GM12878 (cell line): Measurements from ENCODE around the gene HAUS1. TPM values are rescaled to one million over a fixed set of nuclear protein-coding genes. Genes with fewer than 3 reads are reported as not detected.

Experiments used
- ATAC-seq: fragments of 200-7000 bp; cut with Tn5 transposase; 3 replicates; pipeline ENCODE4 v1.9.1; 2020; ENCODE audit warnings: mild to moderate bottlenecking, moderate library complexity
- BruUV-seq: library from RNA; stranded (reverse); fragments of 400-500 nt; replicated peaks from 2 replicates; lab custom pipeline; 2021; lab: Mats Ljungman, UMichigan
- CTCF ChIA-PET: fragments of 300-600 bp; sonication (Branson Sonifier 250); formaldehyde crosslinking; extraction: SDS; loops from one replicate; lab custom pipeline; 2021; ENCODE audit warnings: inconsistent platforms; lab: Yijun Ruan, JAX
- POLR2A ChIA-PET: fragments of 350-600 bp; formaldehyde crosslinking; extraction: SDS; loops from one replicate; lab custom pipeline; 2021; ENCODE audit warnings: inconsistent platforms; lab: Charles Lee
- RAD21 ChIA-PET: fragments of 300-600 bp; sonication (Branson Sonifier 250); formaldehyde crosslinking; loops from one replicate; lab custom pipeline; 2023; ENCODE audit warnings: antibody characterized with exemption; ENCODE audit not compliant: unreplicated experiment; lab: Charles Lee
- SMC1A ChIA-PET: fragments of 300-600 bp; sonication (Branson Sonifier 250); formaldehyde crosslinking; loops from one replicate; lab custom pipeline; 2023; ENCODE audit not compliant: unreplicated experiment, uncharacterized antibody; lab: Charles Lee
- DNase-seq: peaks from one replicate; pipeline ENCODE4 v3.0.0-alpha.2; 2011; ENCODE audit warnings: low read depth, low spot score
- FAIRE-seq: peaks from 3 replicates; lab custom pipeline; 2011; peaks lifted over from hg19 to GRCh38; lab: Jason Lieb, UNC
- H2AFZ ChIP-seq: 2 replicates; pipeline ENCODE4 v1.6.0; 2011; ENCODE audit warnings: low read depth, low read length, control low read depth; ENCODE audit not compliant: control insufficient read depth
- H3K27ac ChIP-seq: 2 replicates; pipeline ENCODE4 v1.5.1; 2011; ENCODE audit warnings: control low read depth; ENCODE audit not compliant: control insufficient read depth, insufficient read depth
- H3K27me3 ChIP-seq, 2 experiments: replicated peaks in 1 of 2; 2 replicates each; pipeline versions ENCODE4 v1.6.0 to v1.6.1; 2011; ENCODE audit warnings: low read length in 1 of 2; ENCODE audit not compliant: control insufficient read depth in 2 of 2, insufficient read depth in 2 of 2
- H3K36me3 ChIP-seq, 2 experiments: 2 replicates each; pipeline ENCODE4 v1.5.1; 2011; ENCODE audit warnings: low read length in 1 of 2; ENCODE audit not compliant: control insufficient read depth in 2 of 2, insufficient read depth in 2 of 2
- H3K4me1 ChIP-seq: 2 replicates; pipeline ENCODE4 v1.6.1; 2011; ENCODE audit warnings: mild to moderate bottlenecking, low read length, moderate library complexity, mixed read lengths; ENCODE audit not compliant: control insufficient read depth, insufficient read depth
- H3K4me2 ChIP-seq: 2 replicates; pipeline ENCODE4 v1.6.0; 2011; ENCODE audit warnings: control low read depth; ENCODE audit not compliant: control insufficient read depth, insufficient read depth
- H3K4me3 ChIP-seq: fragments of 200-600 bp; sonication (generic); 2 replicates; pipeline ENCODE4 v1.5.1; 2016
- H3K79me2 ChIP-seq: 2 replicates; pipeline ENCODE4 v1.6.0; 2011; ENCODE audit warnings: low read length; ENCODE audit not compliant: control insufficient read depth, insufficient read depth
- H3K9ac ChIP-seq: 2 replicates; pipeline ENCODE4 v1.8.0; 2011; ENCODE audit warnings: low read length, control low read depth, mixed read lengths; ENCODE audit not compliant: control insufficient read depth, insufficient read depth
- H3K9me3 ChIP-seq: replicated peaks from 3 replicates; pipeline ENCODE4 v1.5.1; 2011; ENCODE audit warnings: mild to moderate bottlenecking, low read length; ENCODE audit not compliant: control insufficient read depth, insufficient read depth
- H4K20me1 ChIP-seq: 2 replicates; pipeline ENCODE4 v1.6.0; 2011; ENCODE audit not compliant: control insufficient read depth, insufficient read depth
- CBX3 ChIP-seq: fragments of 200-600 bp; sonication (generic); IDR thresholded peaks from 2 replicates; pipeline ENCODE4 v1.6.1; 2016; ENCODE audit warnings: low read depth, borderline replicate concordance
- CHD4 ChIP-seq: fragments of 200-600 bp; sonication (generic); IDR thresholded peaks from 2 replicates; pipeline ENCODE4 v1.6.1; 2016; ENCODE audit warnings: mild to moderate bottlenecking
- EED ChIP-seq: sonication (generic); IDR thresholded peaks from 2 replicates; pipeline ENCODE4 v1.6.1; 2016; ENCODE audit warnings: antibody characterized with exemption, low read depth
- FOXM1 ChIP-seq: IDR thresholded peaks from 2 replicates; pipeline ENCODE4 v1.6.1; 2012; ENCODE audit warnings: low read depth, mild to moderate bottlenecking, inconsistent platforms, low read length, moderate library complexity
- JUND ChIP-seq: IDR thresholded peaks from 2 replicates; pipeline ENCODE4 v1.6.1; 2012; ENCODE audit warnings: low read depth, mild to moderate bottlenecking, low read length, improper control_type of control experiment, moderate library complexity
- MTA2 ChIP-seq: fragments of 450-650 bp; IDR thresholded peaks from 2 replicates; pipeline ENCODE4 v1.6.1; 2016; ENCODE audit warnings: low read depth, mild to moderate bottlenecking, moderate library complexity
- NRF1 ChIP-seq: conservative IDR thresholded peaks from 2 replicates; pipeline ENCODE4 v1.6.1; 2011; ENCODE audit warnings: mild to moderate bottlenecking, low read depth, low read length, improper control_type of control experiment
- POLR2A ChIP-seq: IDR thresholded peaks from 2 replicates; pipeline ENCODE4 v1.6.1; 2011; ENCODE audit warnings: low read depth, mild to moderate bottlenecking, low read length
- POU2F2 ChIP-seq: IDR thresholded peaks from 3 replicates; pipeline ENCODE4 v1.6.1; 2011; ENCODE audit warnings: low read depth, mild to moderate bottlenecking, low read length, borderline replicate concordance
- RAD51 ChIP-seq: fragments of 450-650 bp; IDR thresholded peaks from 2 replicates; pipeline ENCODE4 v1.6.1; 2016; ENCODE audit warnings: moderate library complexity, mild to moderate bottlenecking, inconsistent platforms
- RBBP5 ChIP-seq: fragments of 200-600 bp; sonication (generic); conservative IDR thresholded peaks from 2 replicates; pipeline ENCODE4 v1.6.1; 2016
- RFX5 ChIP-seq: IDR thresholded peaks from 2 replicates; pipeline ENCODE4 v1.6.1; 2011; ENCODE audit warnings: low read depth, low read length, improper control_type of control experiment
- SIX5 ChIP-seq: IDR thresholded peaks from 2 replicates; pipeline ENCODE4 v1.6.1; 2011; ENCODE audit warnings: mild to moderate bottlenecking, low read depth, low read length, moderate library complexity; ENCODE audit not compliant: severe bottlenecking
- TCF12 ChIP-seq: IDR thresholded peaks from 2 replicates; pipeline ENCODE4 v1.6.1; 2011; ENCODE audit warnings: low read depth, mild to moderate bottlenecking, low read length
- WGBS: methylation state at CpG from one replicate; pipeline ENCODE4 v1.1.6; 2016; ENCODE audit warnings: low lambda C conversion rate; ENCODE audit not compliant: insufficient replicate concordance, insufficient coverage; ENCODE audit errors: missing lambda C conversion rate; 5-methylcytosine and 5-hydroxymethylcytosine counted together
- in situ Hi-C: fragments of 300-500 bp; cut with MboI; formaldehyde crosslinking; loops from 9 replicates; pipeline ENCODE4 v1.14.3; 2018; ENCODE audit warnings: mixed read lengths
- intact Hi-C: fragments of 100-400 bp; cut with micrococcal nuclease; formaldehyde crosslinking; loops from one replicate; pipeline ENCODE4 v1.14.2; 2022; ENCODE audit not compliant: unreplicated experiment
- polyA plus RNA-seq, 11 experiments: library from polyadenylated mRNA; depleted of rRNA in 4 of 11; unstranded in 6 of 11; stranded (reverse) in 5 of 11; fragments of >200 nt; fragmentation: Nextera tagmentation in 4 of 11; fragmentation: Illumina TruSeq in 1 of 11; extraction: Ambion mirVana in 4 of 11; extraction: Trizol in 1 of 11; gene quantifications; 1 replicate in 1 of 11; 2 replicates in 10 of 11; pipeline versions ENCODE4 v1.2.1 to v1.2.3, GENCODE V29; 2011 to 2016; ENCODE audit warnings: inconsistent platforms in 2 of 11, missing spikeins in 2 of 11, low read depth in 1 of 11
- total RNA-seq, 4 experiments: library from RNA; depleted of rRNA in 3 of 4; stranded (reverse); fragments of >200 nt in 3 of 4; fragmentation: Illumina TruSeq in 1 of 4; extraction: Trizol in 1 of 4; gene quantifications; 2 replicates each; pipeline versions ENCODE4 v1.2.1 to v1.2.3, GENCODE V29; 2013 to 2021
- TF ChIP-seq, protein P1 (sequence below): fragments of 450-650 bp; IDR thresholded peaks from 2 replicates; pipeline ENCODE4 v1.6.1; 2014; ENCODE audit warnings: mild to moderate bottlenecking
- TF ChIP-seq, protein P2 (sequence below): fragments of 450-650 bp; IDR thresholded peaks from 2 replicates; pipeline ENCODE4 v1.6.1; 2017; ENCODE audit warnings: mild to moderate bottlenecking, moderate library complexity
- TF ChIP-seq, protein P3 (sequence below): fragments of 450-650 bp; formaldehyde crosslinking; IDR thresholded peaks from 2 replicates; pipeline ENCODE4 v1.4.0; 2020; ENCODE audit warnings: mild to moderate bottlenecking, moderate library complexity

The HAUS1 gene
- total and polyA plus RNA-seq, 10 of the 15 experiments (the other 5 are each of a cell fraction or from before 2014, with no cell fraction given) = 41.2 to 182 (median 91.9) TPM

DNA sequence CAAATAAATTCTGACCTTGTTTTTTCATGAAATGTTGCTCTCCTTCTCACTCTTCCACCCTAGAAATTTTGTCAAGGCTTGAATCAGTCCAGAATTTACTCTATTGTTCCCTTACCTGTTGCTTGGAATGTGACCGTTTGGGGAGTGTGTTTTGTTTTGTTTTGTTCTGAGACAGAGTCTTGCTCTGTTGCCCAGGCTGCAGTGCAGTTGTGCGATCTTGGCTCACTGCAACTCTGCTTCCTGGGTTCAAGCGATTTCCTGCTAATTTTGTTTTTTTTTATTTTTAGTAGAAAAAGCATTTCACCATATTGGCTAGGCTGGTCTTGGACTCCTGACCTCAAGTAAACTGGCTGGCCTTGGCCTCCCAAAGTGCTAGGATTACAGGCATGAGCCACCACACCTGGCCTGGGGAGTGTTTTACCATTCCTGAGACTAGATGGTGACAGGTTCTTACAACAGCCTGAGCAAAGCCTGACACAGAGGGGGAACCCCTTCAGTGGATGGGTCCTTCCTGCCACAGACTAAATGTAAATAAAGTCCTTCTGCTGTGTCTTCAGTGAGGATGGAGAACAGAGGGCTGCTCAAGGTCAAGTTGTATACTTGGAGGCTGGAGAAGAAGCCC, 52.0 kb downstream of the HAUS1 start:
- intact Hi-C loops (no loop called here), in situ Hi-C loops (no loop called here)
- SMC1A ChIA-PET = no interaction called here
- FAIRE-seq (peak; percentile 23), DNase-seq (no peak), ATAC-seq (no peak)
- no peaks in the 10 kb centered on the region for H3K27me3 ChIP-seq
- RAD21 ChIA-PET = interaction anchor here (0.5 kb wide), 1 partner anchor 52 kb away, joined by 3 read pairs; no protein-coding TSS in a partner anchor
- 30% methylated on average over 3 of the region's 3 CpGs for WGBS
- BruUV-seq = no TSS peak
- H3K9me3 ChIP-seq = no peaks in the 10 kb centered on the region
- H3K9ac ChIP-seq = no peak overlapping the region
- no peaks in the 10 kb centered on the region for H3K79me2 ChIP-seq
- H2AFZ ChIP-seq = no peak overlapping the region
- H4K20me1 ChIP-seq = no peaks in the 10 kb centered on the region
- H3K4me3 ChIP-seq = no peak overlapping the region
- no peak overlapping the region for H3K27ac ChIP-seq
- TF ChIP-seq, protein P1, sequence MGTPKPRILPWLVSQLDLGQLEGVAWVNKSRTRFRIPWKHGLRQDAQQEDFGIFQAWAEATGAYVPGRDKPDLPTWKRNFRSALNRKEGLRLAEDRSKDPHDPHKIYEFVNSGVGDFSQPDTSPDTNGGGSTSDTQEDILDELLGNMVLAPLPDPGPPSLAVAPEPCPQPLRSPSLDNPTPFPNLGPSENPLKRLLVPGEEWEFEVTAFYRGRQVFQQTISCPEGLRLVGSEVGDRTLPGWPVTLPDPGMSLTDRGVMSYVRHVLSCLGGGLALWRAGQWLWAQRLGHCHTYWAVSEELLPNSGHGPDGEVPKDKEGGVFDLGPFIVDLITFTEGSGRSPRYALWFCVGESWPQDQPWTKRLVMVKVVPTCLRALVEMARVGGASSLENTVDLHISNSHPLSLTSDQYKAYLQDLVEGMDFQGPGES = no peak
- TF ChIP-seq TCF12 (no peak), EED (no peak), RAD51 (no peak), SIX5 (no peak), NRF1 (no peak), JUND (no peak), CHD4 (no peak), FOXM1 (no peak), RFX5 (no peak), POU2F2 (no peak), RBBP5 (no peak), CBX3 (no peak), MTA2 (no peak), POLR2A (no peak)
- TF ChIP-seq, protein P2, sequence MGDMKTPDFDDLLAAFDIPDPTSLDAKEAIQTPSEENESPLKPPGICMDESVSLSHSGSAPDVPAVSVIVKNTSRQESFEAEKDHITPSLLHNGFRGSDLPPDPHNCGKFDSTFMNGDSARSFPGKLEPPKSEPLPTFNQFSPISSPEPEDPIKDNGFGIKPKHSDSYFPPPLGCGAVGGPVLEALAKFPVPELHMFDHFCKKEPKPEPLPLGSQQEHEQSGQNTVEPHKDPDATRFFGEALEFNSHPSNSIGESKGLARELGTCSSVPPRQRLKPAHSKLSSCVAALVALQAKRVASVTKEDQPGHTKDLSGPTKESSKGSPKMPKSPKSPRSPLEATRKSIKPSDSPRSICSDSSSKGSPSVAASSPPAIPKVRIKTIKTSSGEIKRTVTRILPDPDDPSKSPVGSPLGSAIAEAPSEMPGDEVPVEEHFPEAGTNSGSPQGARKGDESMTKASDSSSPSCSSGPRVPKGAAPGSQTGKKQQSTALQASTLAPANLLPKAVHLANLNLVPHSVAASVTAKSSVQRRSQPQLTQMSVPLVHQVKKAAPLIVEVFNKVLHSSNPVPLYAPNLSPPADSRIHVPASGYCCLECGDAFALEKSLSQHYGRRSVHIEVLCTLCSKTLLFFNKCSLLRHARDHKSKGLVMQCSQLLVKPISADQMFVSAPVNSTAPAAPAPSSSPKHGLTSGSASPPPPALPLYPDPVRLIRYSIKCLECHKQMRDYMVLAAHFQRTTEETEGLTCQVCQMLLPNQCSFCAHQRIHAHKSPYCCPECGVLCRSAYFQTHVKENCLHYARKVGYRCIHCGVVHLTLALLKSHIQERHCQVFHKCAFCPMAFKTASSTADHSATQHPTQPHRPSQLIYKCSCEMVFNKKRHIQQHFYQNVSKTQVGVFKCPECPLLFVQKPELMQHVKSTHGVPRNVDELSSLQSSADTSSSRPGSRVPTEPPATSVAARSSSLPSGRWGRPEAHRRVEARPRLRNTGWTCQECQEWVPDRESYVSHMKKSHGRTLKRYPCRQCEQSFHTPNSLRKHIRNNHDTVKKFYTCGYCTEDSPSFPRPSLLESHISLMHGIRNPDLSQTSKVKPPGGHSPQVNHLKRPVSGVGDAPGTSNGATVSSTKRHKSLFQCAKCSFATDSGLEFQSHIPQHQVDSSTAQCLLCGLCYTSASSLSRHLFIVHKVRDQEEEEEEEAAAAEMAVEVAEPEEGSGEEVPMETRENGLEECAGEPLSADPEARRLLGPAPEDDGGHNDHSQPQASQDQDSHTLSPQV = no peak
- TF ChIP-seq, protein P3, sequence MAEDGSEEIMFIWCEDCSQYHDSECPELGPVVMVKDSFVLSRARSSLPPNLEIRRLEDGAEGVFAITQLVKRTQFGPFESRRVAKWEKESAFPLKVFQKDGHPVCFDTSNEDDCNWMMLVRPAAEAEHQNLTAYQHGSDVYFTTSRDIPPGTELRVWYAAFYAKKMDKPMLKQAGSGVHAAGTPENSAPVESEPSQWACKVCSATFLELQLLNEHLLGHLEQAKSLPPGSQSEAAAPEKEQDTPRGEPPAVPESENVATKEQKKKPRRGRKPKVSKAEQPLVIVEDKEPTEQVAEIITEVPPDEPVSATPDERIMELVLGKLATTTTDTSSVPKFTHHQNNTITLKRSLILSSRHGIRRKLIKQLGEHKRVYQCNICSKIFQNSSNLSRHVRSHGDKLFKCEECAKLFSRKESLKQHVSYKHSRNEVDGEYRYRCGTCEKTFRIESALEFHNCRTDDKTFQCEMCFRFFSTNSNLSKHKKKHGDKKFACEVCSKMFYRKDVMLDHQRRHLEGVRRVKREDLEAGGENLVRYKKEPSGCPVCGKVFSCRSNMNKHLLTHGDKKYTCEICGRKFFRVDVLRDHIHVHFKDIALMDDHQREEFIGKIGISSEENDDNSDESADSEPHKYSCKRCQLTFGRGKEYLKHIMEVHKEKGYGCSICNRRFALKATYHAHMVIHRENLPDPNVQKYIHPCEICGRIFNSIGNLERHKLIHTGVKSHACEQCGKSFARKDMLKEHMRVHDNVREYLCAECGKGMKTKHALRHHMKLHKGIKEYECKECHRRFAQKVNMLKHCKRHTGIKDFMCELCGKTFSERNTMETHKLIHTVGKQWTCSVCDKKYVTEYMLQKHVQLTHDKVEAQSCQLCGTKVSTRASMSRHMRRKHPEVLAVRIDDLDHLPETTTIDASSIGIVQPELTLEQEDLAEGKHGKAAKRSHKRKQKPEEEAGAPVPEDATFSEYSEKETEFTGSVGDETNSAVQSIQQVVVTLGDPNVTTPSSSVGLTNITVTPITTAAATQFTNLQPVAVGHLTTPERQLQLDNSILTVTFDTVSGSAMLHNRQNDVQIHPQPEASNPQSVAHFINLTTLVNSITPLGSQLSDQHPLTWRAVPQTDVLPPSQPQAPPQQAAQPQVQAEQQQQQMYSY (CRISPR knock-in tag) = no peak
- POLR2A ChIA-PET = no interaction called here
- H3K4me1 ChIP-seq = peaks cover 8% of the 10 kb centered on the region; the same call in 1 of the 2 replicates
- H3K4me2 ChIP-seq = no peak overlapping the region
- CTCF ChIA-PET = interaction anchor here (1.0 kb wide), 1 partner anchor 10 kb away, joined by 3 read pairs; no protein-coding TSS in a partner anchor
- no peaks in the 10 kb centered on the region for H3K36me3 ChIP-seq
